GM23248 (cell line): ENCODE measurements around the gene KCMF1.

Source experiments
- EZH2 ChIP-seq: fragments of 200-600 bp; sonication (generic); IDR thresholded peaks from 2 replicates; pipeline ENCODE4 v1.6.1; 2018; ENCODE audit warnings: antibody characterized with exemption, mild to moderate bottlenecking; ENCODE audit not compliant: insufficient read depth, poor library complexity, severe bottlenecking
- EZH2phosphoT487 ChIP-seq: fragments of 200-600 bp; sonication (generic); IDR thresholded peaks from 2 replicates; pipeline ENCODE4 v1.6.1; 2018; ENCODE audit warnings: antibody characterized with exemption, moderate library complexity, mild to moderate bottlenecking, low read depth; ENCODE audit not compliant: insufficient read depth

GRCh38 chr2:85012431-85012830 lies 41.5 kb downstream of the KCMF1 start:
- TF ChIP-seq EZH2: no peak
- TF ChIP-seq EZH2phosphoT487: no peak
